ENCODE data around the gene OR9Q1.

The OR9Q1 gene

GRCh38 chr11:58003591-58003990 is 20.1 kb upstream of the OR9Q1 start:
- no peak for TF ChIP-seq CTCF (IDR thresholded peaks at IDR 0.05; ENCODE audit: low read depth, low read length, missing control alignments)
- in situ Hi-C loops (cut with HindIII; ENCODE audit: low sequenced_read_pairs) = no loop called here
- H3K4me3 ChIP-seq (ENCODE audit: low read depth, low read length) = no peak overlapping the region
- DNase-seq (ENCODE audit: low read depth) = no peak

GRCh38 chr11:58004664-58005063 is 19.0 kb upstream of the OR9Q1 start:
- in situ Hi-C loops (cut with HindIII; ENCODE audit: low sequenced_read_pairs) = no loop called here
- TF ChIP-seq CTCF (IDR thresholded peaks at IDR 0.05; ENCODE audit: low read depth, low read length, missing control alignments) = no peak
- no peak for DNase-seq (ENCODE audit: low read depth)
- no peak overlapping the region for H3K4me3 ChIP-seq (ENCODE audit: low read depth, low read length)

GRCh38 chr11:58006940-58007339 is 16.7 kb upstream of the OR9Q1 start:
- no peak for DNase-seq (ENCODE audit: low read depth)
- in situ Hi-C loops (cut with HindIII; ENCODE audit: low sequenced_read_pairs) = no loop called here
- no peak overlapping the region for H3K4me3 ChIP-seq (ENCODE audit: low read depth, low read length)
- TF ChIP-seq CTCF (IDR thresholded peaks at IDR 0.05; ENCODE audit: low read depth, low read length, missing control alignments) = no peak

GRCh38 chr11:58011771-58012170 is 11.9 kb upstream of the OR9Q1 start:
- in situ Hi-C loops (cut with HindIII; ENCODE audit: low sequenced_read_pairs) = no loop called here
- DNase-seq (ENCODE audit: low read depth) = no peak
- TF ChIP-seq CTCF (IDR thresholded peaks at IDR 0.05; ENCODE audit: low read depth, low read length, missing control alignments) = no peak
- no peak overlapping the region for H3K4me3 ChIP-seq (ENCODE audit: low read depth, low read length)

- H3K4me3 ChIP-seq (ENCODE audit: low read depth, low read length) = no peak overlapping the region
- in situ Hi-C loops (cut with HindIII; ENCODE audit: low sequenced_read_pairs) = no loop called here
- TF ChIP-seq CTCF (IDR thresholded peaks at IDR 0.05; ENCODE audit: low read depth, low read length, missing control alignments) = no peak
- no peak for DNase-seq (ENCODE audit: low read depth)
These were observed 965 bp downstream of the OR9Q1 start for GRCh38 chr11:58024601-58025091.

- no peak for DNase-seq (ENCODE audit: low read depth)
- TF ChIP-seq CTCF (IDR thresholded peaks at IDR 0.05; ENCODE audit: low read depth, low read length, missing control alignments) = no peak
- H3K4me3 ChIP-seq (ENCODE audit: low read depth, low read length) = no peak overlapping the region
- in situ Hi-C loops (cut with HindIII; ENCODE audit: low sequenced_read_pairs) = no loop called here
These were observed 3.7 kb downstream of the OR9Q1 start for GRCh38 chr11:58027341-58027740.
